GM18499 (cell line): Measurements from ENCODE around the gene MTFR1L.

Experiments used
- ATAC-seq: cut with Tn5 transposase; IDR thresholded peaks from one replicate; pipeline ENCODE4 v1.9.1; 2021; ENCODE audit warnings: moderate number of reproducible peaks; ENCODE audit not compliant: insufficient read depth, unreplicated experiment

The MTFR1L gene

DNA sequence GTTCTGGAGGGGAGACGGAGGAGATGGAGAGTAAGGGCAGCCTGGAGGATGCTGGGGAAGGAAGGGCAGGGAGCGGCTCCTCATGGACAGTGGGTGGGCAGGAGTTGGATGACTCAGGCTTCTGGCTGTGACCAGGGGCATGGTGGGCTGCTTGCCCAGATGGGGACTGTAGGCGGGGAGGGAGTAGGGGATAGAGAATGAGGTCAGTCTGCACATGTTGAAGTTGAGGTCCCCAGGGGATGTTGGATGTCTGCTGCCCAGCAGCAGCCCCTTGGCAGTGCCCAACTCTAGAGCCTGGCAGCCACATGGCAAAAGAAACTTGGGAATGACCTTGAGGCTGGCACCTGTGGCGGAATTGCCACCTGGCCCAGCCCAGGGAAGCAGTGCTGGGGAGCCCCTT, 13.3 kb upstream of the MTFR1L start:
- no peak for ATAC-seq

DNA sequence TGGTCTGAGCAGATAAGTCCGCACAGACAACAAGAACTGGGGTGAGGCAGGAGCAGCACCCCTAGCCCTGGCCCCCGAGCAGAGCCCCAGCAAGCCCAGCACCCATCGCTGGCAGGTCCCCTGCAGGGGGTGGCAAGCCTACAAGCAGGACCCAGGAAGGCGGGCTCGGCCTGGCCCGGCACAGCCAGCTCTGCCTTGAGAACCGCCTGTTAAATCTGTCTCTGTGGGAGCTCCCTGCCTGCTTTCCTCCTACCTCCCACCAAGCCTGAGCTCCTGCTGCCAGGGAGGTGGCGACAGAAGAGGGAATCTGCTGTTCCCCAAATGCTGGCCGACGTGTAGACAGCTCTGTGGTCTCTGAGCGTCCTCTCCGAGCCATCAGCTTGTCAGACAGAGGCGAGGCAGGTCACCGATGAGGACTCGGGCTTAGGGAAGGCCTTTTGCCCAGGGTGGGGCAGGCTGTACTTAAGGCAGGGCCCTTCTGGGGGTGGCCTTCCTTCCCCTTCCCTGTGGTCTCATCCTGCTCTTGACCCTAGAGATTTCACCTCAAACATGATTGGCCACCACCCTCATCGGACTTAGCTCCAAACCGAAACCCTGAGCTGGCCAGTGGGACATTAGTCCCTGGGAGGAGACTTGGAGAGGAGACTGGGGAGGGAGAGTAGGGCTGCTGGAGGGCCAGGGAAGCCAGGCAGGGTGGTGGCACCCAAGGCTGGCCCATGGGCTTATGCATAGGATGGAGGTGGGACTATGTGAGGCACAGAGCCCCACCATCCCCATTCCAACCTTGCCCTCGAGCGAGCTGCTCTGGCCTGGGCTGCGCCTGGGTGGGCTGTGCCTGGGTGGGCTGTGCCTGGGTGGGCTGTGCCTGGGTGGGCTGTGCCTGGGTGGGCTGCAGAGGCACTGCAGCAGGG, 12.0 kb upstream of the MTFR1L start:
- ATAC-seq = no peak

DNA sequence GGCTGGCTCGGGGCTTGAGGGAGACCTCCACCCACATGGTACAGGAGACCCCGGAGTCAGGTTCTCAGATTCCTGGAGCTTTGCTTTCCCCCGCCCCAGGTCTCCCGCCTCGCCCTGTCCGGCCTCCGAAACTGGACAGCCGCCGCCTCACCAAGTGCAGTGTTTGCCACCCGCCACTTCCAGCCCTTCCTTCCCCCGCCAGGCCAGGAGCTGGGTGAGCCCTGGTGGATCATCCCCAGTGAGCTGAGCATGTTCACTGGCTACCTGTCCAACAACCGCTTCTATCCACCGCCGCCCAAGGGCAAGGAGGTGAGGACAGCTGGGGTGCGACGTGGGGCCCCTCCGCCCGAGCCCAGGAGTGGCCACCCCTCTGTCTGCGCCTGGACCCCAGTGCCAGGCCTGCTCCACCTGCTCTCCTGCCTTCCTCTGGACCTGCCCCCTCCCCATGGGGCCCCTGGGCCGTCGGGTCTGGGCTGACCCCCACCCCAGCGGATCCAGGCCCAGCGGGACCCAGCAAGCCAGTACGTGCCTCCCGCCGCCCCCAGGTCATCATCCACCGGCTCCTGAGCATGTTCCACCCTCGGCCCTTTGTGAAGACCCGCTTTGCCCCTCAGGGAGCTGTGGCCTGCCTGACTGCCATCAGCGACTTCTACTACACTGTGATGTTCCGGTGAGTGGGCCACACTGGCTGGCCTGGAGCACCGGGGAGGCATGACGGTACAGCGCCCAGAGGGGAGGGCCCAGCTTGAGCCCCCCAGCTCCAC, 11.1 kb upstream of the MTFR1L start:
- ATAC-seq = no peak

DNA sequence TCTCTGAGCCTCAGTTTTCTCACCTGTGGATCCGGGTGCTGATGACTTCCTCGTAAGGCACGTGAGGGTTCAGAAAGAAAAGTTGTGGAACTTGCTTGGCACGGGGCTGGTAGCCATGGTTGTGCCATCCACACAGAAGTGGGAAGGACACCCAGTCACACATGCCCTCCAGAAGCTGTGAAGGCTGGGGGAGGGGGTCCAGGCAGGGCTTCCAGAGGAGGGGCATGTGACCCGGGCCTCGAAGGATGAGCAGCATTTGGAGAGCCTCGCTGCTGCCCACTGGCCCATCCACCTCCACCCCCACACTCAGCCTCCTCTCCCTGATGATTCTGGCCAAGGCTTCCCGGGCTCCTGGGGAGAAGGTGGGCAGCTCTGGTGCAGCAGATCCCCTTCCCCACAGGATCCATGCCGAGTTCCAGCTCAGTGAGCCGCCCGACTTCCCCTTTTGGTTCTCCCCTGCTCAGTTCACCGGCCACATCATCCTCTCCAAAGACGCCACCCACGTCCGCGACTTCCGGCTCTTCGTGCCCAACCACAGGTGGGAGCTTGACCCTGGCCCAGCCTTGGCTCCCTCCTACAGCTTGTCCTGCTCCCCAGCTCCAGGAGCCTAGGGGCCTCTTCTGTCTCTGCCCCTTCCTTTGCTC, 10.3 kb upstream of the MTFR1L start:
- no peak for ATAC-seq

DNA sequence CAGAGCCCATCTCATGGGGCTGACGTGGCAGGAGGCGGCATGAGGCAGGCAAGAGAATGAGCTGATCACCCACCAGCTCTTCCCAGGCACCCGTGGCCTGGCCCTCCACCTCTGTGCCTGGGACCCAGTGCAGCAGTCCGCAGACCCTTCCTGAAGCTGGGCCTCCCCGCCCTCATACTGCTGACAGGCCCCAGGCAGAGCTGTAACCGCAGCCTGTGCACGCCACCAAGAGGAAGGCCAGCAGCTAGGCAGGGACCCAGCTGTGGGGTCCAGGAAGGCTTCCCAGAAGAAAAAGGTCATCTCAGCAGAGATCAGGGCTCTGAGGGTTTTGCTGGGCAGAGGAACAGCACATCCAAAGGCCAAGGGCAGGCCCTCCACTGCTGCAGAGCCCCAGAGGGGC, 9.8 kb upstream of the MTFR1L start:
- ATAC-seq = no peak

DNA sequence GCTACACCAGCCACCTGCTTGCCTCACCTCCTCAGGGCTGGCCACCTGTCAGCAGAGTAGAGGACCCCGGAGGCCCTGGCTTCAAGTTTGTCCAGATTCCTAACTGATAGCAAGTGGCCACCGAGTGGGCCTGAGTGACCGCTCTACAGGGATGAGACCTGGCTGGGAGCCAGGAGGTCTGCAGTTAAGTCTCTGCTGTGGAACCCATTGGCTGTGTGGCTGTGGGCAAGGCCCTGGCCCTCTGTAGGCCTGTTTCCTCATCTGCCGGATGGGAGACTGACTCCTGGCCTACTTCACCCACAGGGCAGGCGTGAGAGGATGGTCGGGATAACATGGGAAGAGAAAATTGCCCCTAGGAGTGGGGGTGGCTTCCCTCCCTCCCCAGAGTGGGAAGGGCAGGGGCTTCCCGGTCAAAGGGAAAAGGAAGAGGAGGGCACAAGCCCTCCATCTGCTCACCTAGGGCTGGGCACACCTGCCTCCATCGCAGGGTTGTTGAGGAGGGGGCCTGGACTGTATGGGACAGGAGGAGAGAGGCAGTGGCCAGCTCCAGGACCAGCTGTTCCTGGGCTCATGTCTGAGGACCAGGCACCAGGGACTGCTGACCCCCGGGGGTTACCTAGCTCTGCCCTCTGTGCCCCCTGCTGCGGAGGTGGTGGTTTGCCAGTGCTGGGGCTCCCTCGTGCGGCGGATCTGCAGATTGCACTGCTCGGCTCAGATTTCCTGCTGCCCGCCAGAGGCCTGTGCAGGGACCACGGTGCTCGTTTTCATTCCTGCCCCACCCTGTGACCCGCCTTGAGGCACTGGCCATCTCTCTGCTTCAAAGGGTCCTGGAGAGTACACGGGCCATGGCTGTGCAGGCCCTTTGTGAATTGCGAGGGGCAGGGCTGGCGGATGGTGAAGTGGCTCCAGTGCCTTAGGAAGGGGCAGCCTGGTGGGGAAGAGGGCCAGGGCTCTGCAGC, 9.1 kb upstream of the MTFR1L start:
- ATAC-seq = no peak

DNA sequence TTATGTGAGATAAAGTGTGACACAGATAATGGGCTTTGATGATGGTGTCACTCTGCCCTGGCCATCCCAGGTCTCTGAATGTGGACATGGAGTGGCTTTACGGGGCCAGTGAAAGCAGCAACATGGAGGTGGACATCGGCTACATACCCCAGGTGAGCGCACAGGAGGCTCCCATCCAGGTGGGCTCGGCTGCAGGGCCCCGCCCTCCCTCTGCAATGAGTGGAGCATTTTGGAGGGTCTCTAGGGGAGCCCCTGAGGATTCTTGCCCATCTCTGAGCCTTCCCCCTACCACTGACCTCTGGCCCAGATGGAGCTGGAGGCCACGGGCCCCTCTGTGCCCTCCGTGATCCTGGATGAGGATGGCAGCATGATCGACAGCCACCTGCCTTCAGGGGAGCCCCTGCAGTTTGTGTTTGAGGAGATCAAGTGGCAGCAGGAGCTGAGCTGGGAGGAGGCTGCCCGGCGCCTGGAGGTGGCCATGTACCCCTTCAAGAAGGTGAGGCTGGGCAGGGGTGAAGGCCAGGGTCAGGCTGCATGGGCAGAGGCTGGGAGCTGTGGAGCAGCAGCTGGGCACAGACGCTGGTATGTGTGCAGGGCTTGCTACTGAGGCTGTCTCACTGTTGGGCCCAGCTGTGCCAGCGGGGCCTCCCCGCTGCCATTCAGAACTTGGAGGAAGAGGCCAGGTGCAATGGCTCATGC, 8.2 kb upstream of the MTFR1L start:
- ATAC-seq = no peak

DNA sequence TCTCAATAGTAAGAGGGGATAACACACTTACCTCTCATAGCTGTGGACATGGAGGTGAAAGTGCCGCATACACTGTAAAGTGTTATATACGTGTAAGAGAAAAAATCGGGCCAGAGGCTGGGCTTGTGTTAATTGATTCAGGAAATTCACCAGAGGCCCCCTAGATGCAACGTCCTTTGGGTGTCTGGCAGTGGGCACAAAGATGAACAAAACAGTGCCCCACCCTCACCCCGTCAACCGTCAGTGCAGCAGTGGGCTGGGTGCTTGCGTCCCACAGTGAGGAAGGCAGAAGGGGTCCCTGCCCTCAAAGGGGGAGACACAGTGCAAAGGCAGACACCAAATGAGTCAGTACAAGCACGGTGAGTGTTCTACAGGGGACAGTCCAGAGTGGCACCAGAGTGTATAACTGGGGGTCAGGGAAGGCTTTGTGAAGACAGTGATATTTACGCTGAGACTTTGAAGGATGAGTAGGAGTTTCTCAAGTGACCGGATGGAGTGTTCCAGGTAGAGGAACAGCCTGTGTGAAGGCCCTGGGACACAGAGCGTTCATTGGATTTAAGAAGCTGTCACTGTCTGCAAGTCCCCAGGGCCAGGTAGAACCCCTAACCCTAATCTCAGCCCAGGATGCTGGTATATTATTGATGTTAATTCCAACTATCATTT, 6.6 kb upstream of the MTFR1L start:
- no peak for ATAC-seq

DNA sequence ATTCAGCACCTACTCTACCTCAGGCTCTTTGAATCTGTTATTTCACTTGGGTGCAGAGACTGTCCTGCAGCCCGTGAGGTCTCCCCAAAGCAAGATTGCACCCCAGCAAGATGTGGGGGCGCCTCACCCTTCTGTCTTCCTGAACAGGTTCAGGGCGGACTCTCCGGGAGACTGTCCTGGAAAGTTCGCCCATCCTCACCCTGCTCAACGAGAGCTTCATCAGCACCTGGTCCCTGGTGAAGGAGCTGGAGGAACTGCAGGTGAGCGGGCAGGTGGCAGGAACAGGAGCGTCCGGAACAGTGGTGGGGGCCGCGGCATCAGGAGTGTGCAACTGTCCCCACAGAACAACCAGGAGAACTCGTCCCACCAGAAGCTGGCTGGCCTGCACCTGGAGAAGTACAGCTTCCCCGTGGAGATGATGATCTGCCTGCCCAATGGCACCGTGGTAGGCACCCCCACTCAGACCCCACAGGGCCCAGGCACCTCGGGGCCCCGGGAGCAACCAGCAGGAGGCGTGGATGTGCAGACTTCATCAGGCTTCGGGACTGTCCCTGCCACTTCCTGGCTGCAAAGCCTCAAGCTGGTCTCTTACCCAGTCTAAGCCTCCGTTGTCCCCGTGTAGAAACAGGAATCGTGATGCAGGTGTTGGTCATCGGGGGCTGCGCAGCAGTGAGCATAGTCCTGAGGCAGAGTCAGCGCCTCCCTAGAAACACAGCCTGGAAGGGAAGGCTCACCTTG, 5.9 kb upstream of the MTFR1L start:
- ATAC-seq = no peak

DNA sequence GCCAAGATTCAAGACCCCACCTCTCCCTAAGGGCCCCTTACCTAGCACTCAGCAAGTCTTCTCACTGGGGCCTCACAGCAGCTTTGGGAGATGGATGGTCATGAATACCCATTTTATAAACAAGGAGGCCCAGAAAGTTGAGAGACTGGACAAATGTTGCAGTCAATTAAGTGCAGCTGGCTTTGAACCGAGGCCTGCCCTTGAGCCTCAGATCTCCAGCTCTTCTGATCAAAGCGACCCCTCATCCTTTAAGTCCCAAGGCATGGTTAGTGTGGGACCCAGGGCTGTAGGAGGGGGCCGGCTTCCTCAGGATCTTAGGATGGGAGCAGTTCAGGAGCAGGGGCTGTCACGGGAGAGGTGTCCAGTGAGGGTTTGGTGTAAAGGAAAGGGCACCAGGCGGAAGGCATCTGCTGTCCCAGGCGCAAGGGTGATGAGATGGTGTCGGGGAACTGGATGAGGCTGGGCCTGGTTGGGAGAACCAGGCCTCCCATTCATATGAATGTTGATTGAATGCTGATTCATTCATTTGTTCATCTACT, 5.1 kb upstream of the MTFR1L start:
- no peak for ATAC-seq

DNA sequence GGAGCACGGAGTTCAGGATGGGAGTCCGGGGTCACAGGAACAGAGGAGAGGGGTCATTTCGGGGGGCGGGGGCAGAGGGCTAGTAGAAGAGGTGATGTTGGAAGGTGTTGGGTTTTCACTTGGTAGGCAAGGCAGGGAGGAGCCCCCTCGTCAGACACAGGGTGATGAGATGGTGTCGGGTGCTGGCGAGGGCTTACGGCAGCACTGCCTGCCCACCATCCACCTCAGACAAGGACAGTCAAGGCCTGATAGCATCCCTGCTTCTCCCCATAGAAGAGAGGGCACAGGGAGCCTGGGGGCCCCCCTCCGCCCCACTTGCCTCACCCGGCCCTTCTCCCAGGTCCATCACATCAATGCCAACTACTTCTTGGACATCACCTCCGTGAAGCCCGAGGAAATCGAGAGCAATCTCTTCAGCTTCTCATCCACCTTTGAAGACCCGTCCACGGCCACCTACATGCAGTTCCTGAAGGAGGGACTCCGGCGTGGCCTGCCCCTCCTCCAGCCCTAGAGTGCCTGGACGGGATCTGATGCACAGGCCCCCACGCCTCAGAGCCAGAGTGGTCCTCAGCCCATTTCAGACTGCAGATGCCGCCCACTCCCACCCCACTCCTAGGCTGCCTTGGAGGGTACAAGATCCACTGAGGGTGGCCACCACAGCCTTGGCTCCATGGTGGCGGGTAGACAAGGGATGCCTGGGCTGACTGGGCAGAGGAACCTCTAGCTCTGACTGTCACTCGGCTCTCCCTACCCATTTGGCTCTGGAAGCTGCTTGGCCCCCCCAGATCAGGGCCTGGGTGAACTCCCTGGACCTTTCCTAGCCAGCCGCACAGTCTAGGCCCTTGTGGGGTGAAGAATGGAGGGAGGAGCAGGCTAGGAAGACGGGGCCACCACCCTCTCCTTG, 4.3 kb upstream of the MTFR1L start:
- ATAC-seq = no peak

DNA sequence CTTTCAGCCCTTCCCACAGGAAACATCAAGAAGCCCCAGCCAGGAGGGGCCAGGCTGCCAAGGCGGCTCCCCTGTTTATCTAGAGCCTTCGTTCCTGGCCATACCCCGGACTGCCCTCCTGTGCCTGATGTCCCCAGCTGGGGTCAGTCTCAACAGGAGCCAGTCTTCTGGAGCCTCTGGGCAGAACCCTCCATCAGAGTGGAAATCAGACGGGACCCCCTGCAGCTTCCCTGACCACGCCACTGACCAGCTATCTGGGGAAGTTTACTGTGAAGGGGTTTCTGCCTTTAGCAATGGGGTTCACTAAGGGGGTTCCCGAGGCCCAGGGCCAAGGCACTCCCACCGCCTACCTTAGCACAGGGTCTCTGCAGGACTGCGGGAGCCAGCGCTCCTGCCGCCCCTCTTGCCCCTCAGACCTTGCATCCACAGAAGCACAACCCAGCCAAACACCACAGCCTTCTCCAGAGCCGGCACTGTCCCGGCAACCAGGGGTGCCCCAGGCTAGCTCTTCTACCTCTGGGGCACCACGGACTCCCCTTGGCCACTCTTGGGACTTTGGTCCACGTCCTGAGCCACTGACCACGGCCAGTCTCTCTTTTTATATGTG, 3.5 kb upstream of the MTFR1L start:
- ATAC-seq = no peak

DNA sequence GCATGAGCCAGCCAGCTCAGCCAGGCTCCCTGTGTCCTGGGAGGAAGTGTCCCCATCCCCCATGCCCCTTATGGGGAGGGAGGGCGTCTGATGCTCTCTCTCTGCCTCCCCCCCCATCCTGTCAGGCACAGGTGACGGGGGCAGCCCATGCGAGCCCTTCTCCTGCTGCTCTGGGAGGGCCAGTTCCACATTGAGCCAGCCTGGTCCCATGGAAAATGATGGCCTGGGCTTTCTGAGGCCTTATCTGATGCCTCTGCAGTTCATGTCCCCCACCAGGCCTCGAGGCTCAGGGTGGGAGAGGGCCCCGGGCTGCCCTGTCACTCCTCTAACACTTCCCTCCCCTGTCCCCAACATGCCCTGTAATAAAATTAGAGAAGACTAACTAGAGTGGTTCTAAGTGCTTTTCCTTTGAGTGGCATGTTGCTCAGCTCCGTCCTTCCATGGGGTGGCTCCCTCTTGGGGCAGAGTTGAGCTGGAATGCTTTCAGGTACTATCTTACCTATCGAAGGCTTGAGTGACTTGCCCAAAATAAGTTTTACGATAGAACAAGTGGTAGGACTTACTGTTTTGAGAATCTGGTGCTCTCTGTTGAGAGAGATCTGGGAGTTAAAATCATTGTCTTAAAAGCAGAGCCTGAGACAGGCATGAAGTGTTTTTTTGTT, 1.8 kb upstream of the MTFR1L start:
- ATAC-seq = no peak

DNA sequence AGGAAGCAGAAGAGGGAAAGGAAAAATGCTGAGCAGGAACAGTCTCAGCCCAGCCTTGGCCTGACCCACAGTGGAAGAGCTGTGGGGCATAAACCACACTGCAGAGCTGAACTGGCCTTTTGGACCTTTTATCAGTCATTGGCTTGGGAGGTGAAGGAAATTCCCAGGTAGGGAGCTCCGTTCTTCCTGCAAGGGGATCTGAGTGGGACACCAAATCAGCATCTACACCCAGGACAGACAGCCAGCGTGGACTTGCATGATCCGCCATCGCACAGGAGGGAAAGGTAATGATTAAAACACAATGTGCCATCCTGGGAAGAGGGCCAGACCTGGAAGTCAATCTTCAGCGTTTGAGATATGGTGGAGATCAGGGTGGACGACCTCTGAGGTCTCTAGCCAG, 1.2 kb upstream of the MTFR1L start:
- ATAC-seq = no peak

DNA sequence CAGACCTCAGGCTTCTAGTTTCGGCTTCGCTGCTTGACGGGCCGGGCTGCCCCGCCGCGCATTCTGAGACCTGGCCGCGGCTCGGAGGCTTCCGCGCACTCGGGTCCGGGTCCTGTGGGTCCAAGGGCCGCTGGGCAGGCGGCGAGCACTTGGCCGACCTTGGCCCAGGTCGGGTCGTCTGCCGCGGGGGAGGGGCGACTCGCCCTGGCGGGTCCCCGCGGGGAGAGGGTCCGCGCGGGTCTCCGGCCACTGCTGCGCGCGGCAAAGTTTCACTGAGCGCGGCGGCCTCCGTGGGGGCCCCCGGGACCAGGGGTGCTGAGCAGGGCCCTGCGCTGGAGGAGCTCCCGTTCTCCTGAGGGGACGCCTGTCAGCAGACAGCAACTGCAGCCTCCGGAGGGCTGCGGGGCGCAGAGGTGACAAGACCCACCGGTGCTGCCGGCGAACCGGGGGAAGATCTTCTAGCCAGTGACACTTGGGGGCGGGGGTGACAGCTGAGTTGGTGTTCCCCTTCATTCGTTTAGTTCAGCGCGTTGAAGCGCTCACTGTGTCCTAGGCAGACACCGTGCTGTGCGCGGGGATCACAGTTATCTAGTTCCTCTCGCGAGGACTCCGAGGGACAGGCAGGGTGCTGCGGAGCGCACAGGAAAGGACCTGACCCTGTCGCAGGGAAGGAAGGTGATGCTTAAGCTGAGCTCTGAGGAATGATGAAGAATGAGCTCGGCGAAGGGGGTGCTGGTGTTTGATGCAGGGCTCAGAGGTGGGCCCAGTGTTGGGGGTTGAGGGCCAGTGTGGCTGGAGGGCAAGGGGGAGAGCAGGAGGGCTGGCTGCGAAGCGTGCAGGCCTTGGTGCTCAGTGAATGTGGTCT, 725 bp downstream of the MTFR1L start:
- no peak for ATAC-seq
